GM12891 (cell line): ENCODE data around the gene LPCAT1.
A peak's percentile ranks its signal among the peaks of the same experiment; 100 is the strongest.

Experiments used
- DNase-seq: peaks from one replicate; pipeline ENCODE4 v3.0.0; 2011; ENCODE audit warnings: low spot score; ENCODE audit not compliant: insufficient read length
- FAIRE-seq: peaks from 2 replicates; lab custom pipeline; 2011; peaks lifted over from hg19 to GRCh38; lab: Jason Lieb, UNC
- PAX5 ChIP-seq: IDR thresholded peaks from 2 replicates; pipeline ENCODE4 v1.6.1; 2011; ENCODE audit warnings: low read length, moderate library complexity, mild to moderate bottlenecking; ENCODE audit not compliant: insufficient read depth, severe bottlenecking
- POLR2A ChIP-seq: IDR thresholded peaks from 2 replicates; pipeline ENCODE4 v1.6.1; 2011; ENCODE audit warnings: low read depth, low read length, control low read depth
- POLR2AphosphoS5 ChIP-seq: IDR thresholded peaks from 2 replicates; pipeline ENCODE4 v1.6.1; 2011; ENCODE audit warnings: low read depth, low read length, control low read depth
- POU2F2 ChIP-seq: IDR thresholded peaks from 2 replicates; pipeline ENCODE4 v1.6.1; 2011; ENCODE audit warnings: low read depth, mild to moderate bottlenecking, control low read depth, low read length, moderate library complexity
- SPI1 ChIP-seq: IDR thresholded peaks from 2 replicates; pipeline ENCODE4 v1.6.1; 2011; ENCODE audit warnings: low read depth, low read length, control low read depth
- TAF1 ChIP-seq: IDR thresholded peaks from 2 replicates; pipeline ENCODE4 v1.6.1; 2011; ENCODE audit warnings: low read depth, low read length, control low read depth

Gene LPCAT1

DNA sequence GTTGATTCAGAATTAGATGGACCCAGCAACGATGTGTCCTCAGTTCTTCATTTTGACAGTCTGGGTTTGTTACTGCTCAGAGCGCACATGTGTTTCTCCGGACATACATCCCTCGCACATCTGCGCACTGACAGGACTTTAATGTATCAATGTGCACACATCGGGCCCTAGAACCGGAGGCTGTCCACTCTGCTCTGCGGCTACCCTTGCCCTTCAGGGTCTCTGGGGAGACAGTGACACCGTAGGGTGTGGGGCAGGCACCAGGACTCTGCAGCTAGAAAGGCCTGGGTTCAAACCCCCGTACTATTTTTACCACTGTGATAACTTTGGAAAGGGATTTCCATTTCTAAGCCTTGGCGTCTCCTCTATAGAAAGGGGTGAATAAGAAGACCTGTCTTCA is 23.5 kb upstream of the LPCAT1 start:
- FAIRE-seq (no peak), DNase-seq (no peak)
- no peak for TF ChIP-seq SPI1
- no peak for TF ChIP-seq PAX5
- no peak for TF ChIP-seq TAF1
- no peak for TF ChIP-seq POU2F2
- TF ChIP-seq POLR2AphosphoS5 = no peak
- TF ChIP-seq POLR2A = no peak

DNA sequence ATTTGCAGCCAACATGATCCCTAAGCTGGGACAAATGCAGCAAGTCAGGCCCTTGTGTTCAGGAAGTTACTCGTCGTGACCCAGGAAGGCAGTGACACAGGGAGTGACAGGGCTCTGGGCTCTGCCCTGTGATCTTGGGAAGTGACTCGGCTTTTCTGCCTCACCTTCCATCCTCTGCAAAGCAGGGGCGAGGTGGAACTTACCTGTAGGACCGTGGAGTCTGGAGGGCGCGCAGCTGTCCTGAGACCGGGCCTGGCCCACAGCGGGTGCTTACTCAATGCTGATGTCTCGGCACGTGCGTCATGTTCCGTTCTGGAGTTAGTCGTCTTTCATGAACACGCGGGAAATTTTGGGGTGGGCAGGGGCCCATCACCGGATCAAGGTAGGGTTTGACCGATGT is 22.8 kb upstream of the LPCAT1 start:
- FAIRE-seq = no peak
- TF ChIP-seq POLR2AphosphoS5 (no peak), TAF1 (no peak), SPI1 (no peak), POU2F2 (no peak), POLR2A (no peak), PAX5 (no peak)
- DNase-seq = no peak

GRCh38 chr5:1545805-1546355 is 22.1 kb upstream of the LPCAT1 start:
- DNase-seq = no peak
- no peak for FAIRE-seq
- TF ChIP-seq PAX5 (no peak), SPI1 (no peak), TAF1 (no peak), POLR2AphosphoS5 (no peak), POU2F2 (no peak), POLR2A (no peak)

DNA sequence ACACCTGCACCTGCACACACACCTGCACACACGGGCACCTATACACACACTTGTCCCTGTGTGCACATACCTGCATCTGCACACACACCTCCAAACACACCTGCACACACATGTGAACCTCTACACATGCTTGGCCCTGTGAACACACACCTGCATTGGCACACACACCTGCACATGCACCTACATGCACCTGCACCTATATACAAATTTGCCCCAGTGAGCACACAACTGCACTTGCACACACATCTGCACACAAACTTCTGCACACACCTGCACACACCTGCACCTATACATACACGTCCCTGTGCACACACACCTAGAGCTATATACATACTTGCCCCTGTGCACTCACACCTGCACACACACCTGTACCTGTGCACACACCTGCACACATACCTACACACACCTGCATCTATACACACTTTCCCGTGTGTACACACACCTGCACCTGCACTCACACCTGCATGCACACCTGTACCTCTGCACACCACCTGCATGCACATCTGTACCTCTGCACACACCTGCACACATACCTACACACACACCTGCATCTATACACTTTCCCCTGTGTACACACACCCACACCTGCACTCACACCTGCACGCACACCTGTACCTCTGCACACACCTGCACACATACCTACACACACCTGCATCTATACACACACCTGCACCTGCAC is 21.5 kb upstream of the LPCAT1 start:
- no peak for DNase-seq
- TF ChIP-seq TAF1 = no peak
- peak; percentile 55 for FAIRE-seq

DNA sequence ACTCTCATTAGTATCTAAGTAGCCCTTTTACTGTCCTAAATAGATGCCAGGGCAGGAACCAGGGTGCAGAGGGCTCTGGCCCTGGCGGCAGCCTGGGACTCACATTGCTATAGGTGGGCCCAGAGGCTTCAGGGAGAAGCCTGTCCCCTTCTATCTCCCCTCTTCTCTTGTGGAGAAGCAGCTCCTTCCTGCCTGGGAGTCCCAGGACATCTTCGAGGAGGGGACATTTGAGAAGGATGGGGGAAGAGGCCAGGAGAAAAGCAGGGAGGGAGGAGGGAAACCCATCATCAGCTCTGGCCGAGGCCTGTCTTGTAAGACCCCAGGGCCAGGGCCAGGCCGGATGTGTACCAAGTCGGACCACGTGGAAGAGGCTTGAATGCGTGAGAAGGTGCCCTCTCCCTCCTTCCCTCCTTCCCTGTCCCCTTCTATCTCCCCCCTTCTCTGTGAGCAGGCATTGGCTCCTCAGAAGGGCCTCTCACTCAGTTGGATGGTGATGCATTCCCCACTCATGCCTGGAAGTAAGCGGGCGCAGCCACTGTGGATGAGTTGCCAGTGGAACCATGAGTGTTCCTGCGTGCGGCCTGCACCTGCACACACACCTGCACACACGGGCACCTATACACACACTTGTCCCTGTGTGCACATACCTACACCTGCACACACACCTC is 20.7 kb upstream of the LPCAT1 start:
- DNase-seq (no peak), FAIRE-seq (no peak)
- TF ChIP-seq TAF1 (no peak), PAX5 (no peak), POLR2AphosphoS5 (no peak), POLR2A (no peak), SPI1 (no peak), POU2F2 (no peak)

- no peak for DNase-seq
- no peak for TF ChIP-seq POLR2AphosphoS5
- TF ChIP-seq POLR2A = no peak
- no peak for TF ChIP-seq POU2F2
- no peak for TF ChIP-seq PAX5
- FAIRE-seq = no peak
Observed at GRCh38 chr5:1543398-1544293, 19.9 kb upstream of the LPCAT1 start.

DNA sequence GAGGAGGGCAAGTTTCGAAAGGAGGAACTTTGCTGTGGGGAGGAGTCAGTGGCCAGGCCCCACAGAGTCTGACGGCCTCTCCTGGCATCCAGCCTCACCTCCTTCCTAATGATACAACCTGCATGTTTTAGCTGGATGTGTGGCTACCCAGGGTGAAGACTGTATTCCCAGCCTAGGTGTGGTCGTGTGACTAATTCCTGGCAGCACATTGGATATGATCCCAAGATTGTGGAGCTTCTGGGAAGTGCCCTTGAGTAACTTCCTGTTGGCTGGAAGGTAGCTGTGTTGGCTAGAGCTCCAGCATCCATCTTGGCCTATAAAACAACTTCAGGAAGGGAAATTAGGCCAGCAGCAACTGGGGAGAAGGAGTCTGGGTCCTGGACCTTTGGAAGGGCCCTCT is 19.0 kb upstream of the LPCAT1 start:
- DNase-seq = no peak
- no peak for FAIRE-seq
- TF ChIP-seq POLR2A = no peak
- no peak for TF ChIP-seq POU2F2

DNA sequence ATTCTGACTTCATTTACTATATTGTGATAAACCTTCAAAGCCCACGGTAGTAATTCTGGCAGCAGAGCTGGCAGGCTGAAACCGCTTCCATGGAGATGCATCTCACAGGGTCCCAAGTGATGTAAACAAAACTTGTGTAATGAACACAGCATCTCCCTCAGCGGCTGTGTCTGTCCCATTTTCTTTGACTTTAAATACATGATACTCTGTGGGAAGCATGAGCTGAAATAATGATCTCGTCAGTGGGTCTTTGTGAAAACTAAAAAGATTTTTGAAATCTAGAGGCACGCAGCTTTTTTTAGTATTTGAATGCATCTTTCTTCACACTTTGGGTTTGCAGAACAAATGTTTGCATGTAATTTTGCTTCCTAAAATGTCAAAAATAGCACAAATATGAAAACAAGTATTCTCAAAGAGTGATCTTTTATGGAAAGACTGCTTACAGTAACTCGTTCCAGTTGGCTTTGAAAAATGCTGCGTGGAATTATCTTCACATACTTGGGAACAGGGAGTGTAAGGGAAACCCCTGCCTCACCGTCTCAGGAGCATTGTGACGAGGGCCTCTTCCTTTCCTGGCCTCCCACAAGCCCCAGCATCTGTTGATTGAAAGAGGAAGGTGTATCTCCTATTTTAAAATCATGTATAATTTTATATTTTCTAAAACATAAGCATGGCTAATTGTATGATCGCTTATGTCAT is 18.1 kb upstream of the LPCAT1 start:
- no peak for FAIRE-seq

DNA sequence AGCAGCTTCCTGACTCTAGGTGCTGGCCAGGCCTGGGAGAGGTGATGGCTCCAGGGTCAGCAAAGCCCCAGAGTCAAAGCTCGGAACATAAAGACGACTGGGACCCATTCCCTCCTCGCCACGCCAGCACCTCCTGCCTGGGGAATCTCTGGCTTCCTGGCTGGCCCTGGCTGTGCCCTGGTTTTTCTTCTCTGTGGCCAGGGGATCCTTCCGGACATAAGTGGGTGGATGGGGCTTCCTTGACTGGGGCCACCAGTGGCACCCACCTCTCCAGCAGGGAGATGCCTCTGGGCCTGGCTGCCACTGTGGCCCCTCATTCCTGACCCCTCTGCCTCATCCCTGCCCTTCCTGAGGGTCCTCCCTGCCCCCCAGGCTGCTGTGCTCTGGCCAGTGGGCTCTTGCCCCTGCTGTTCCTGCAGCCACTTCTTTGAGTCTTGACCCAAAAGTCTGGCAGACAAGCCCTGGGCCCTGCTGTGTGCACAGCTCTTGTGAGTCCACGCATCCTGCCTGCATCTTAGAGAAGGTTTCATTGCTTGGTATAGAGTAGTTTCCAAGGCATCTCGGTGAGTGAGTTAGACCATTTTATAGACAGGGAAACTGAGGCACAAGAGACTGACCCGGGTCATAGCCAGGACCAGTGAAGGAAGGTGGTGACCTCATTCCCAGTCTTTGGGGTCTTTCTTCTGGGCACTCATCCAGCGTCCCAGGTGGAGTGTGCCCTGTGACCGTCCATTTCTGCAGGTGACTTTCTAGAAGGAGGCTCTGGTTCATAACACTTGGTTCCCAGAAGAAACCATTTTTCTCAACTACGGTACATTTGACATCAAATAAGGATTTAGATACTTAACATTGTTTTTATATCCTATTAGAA is 17.3 kb upstream of the LPCAT1 start:
- TF ChIP-seq PAX5 = no peak
- TF ChIP-seq SPI1 = no peak
- DNase-seq (no peak), FAIRE-seq (no peak)

More for the DNA sequence above, 18.1 kb upstream of the LPCAT1 start:
- no peak for TF ChIP-seq PAX5
- TF ChIP-seq TAF1 = no peak
- TF ChIP-seq POLR2AphosphoS5 = no peak
- no peak for DNase-seq
